GM12878 (cell line): Measurements from ENCODE around the gene TRIM17. TPM values are rescaled to one million over a fixed set of nuclear protein-coding genes. Genes with fewer than 3 reads are reported as not detected.

ENCODE experiments used
- ATAC-seq: fragments of 200-7000 bp; cut with Tn5 transposase; 3 replicates; pipeline ENCODE4 v1.9.1; 2020; ENCODE audit warnings: mild to moderate bottlenecking, moderate library complexity
- BruUV-seq: library from RNA; stranded (reverse); fragments of 400-500 nt; replicated peaks from 2 replicates; lab custom pipeline; 2021; lab: Mats Ljungman, UMichigan
- CTCF ChIA-PET: fragments of 300-600 bp; sonication (Branson Sonifier 250); formaldehyde crosslinking; extraction: SDS; loops from one replicate; lab custom pipeline; 2021; ENCODE audit warnings: inconsistent platforms; lab: Yijun Ruan, JAX
- POLR2A ChIA-PET: fragments of 350-600 bp; formaldehyde crosslinking; extraction: SDS; loops from one replicate; lab custom pipeline; 2021; ENCODE audit warnings: inconsistent platforms; lab: Charles Lee
- RAD21 ChIA-PET: fragments of 300-600 bp; sonication (Branson Sonifier 250); formaldehyde crosslinking; loops from one replicate; lab custom pipeline; 2023; ENCODE audit warnings: antibody characterized with exemption; ENCODE audit not compliant: unreplicated experiment; lab: Charles Lee
- SMC1A ChIA-PET: fragments of 300-600 bp; sonication (Branson Sonifier 250); formaldehyde crosslinking; loops from one replicate; lab custom pipeline; 2023; ENCODE audit not compliant: unreplicated experiment, uncharacterized antibody; lab: Charles Lee
- DNase-seq: peaks from one replicate; pipeline ENCODE4 v3.0.0-alpha.2; 2011; ENCODE audit warnings: low read depth, low spot score
- FAIRE-seq: peaks from 3 replicates; lab custom pipeline; 2011; peaks lifted over from hg19 to GRCh38; lab: Jason Lieb, UNC
- H2AFZ ChIP-seq: 2 replicates; pipeline ENCODE4 v1.6.0; 2011; ENCODE audit warnings: low read depth, low read length, control low read depth; ENCODE audit not compliant: control insufficient read depth
- H3K27ac ChIP-seq: 2 replicates; pipeline ENCODE4 v1.5.1; 2011; ENCODE audit warnings: control low read depth; ENCODE audit not compliant: control insufficient read depth, insufficient read depth
- H3K27me3 ChIP-seq, 2 experiments: replicated peaks in 1 of 2; 2 replicates each; pipeline versions ENCODE4 v1.6.0 to v1.6.1; 2011; ENCODE audit warnings: low read length in 1 of 2; ENCODE audit not compliant: control insufficient read depth in 2 of 2, insufficient read depth in 2 of 2
- H3K36me3 ChIP-seq, 2 experiments: 2 replicates each; pipeline ENCODE4 v1.5.1; 2011; ENCODE audit warnings: low read length in 1 of 2; ENCODE audit not compliant: control insufficient read depth in 2 of 2, insufficient read depth in 2 of 2
- H3K4me1 ChIP-seq: 2 replicates; pipeline ENCODE4 v1.6.1; 2011; ENCODE audit warnings: mild to moderate bottlenecking, low read length, moderate library complexity, mixed read lengths; ENCODE audit not compliant: control insufficient read depth, insufficient read depth
- H3K4me2 ChIP-seq: 2 replicates; pipeline ENCODE4 v1.6.0; 2011; ENCODE audit warnings: control low read depth; ENCODE audit not compliant: control insufficient read depth, insufficient read depth
- H3K4me3 ChIP-seq: fragments of 200-600 bp; sonication (generic); 2 replicates; pipeline ENCODE4 v1.5.1; 2016
- H3K79me2 ChIP-seq: 2 replicates; pipeline ENCODE4 v1.6.0; 2011; ENCODE audit warnings: low read length; ENCODE audit not compliant: control insufficient read depth, insufficient read depth
- H3K9ac ChIP-seq: 2 replicates; pipeline ENCODE4 v1.8.0; 2011; ENCODE audit warnings: low read length, control low read depth, mixed read lengths; ENCODE audit not compliant: control insufficient read depth, insufficient read depth
- H3K9me3 ChIP-seq: replicated peaks from 3 replicates; pipeline ENCODE4 v1.5.1; 2011; ENCODE audit warnings: mild to moderate bottlenecking, low read length; ENCODE audit not compliant: control insufficient read depth, insufficient read depth
- H4K20me1 ChIP-seq: 2 replicates; pipeline ENCODE4 v1.6.0; 2011; ENCODE audit not compliant: control insufficient read depth, insufficient read depth
- ATF3 ChIP-seq: IDR thresholded peaks from 2 replicates; pipeline ENCODE4 v1.6.1; 2011; ENCODE audit warnings: low read depth, mild to moderate bottlenecking, low read length, moderate library complexity, borderline replicate concordance; ENCODE audit errors: extremely low read depth
- BMI1 ChIP-seq: fragments of 450-650 bp; IDR thresholded peaks from 2 replicates; pipeline ENCODE4 v1.6.1; 2016; ENCODE audit warnings: mild to moderate bottlenecking, moderate library complexity, borderline replicate concordance
- CBX3 ChIP-seq: fragments of 200-600 bp; sonication (generic); IDR thresholded peaks from 2 replicates; pipeline ENCODE4 v1.6.1; 2016; ENCODE audit warnings: low read depth, borderline replicate concordance
- CREB1 ChIP-seq: IDR thresholded peaks from 2 replicates; pipeline ENCODE4 v1.6.1; 2012; ENCODE audit warnings: low read depth, mild to moderate bottlenecking, inconsistent platforms
- DPF2 ChIP-seq: fragments of 450-650 bp; IDR thresholded peaks from 2 replicates; pipeline ENCODE4 v1.6.1; 2017; ENCODE audit warnings: mild to moderate bottlenecking
- E2F8 ChIP-seq: fragments of 450-650 bp; IDR thresholded peaks from 2 replicates; pipeline ENCODE4 v1.6.1; 2018; ENCODE audit warnings: mild to moderate bottlenecking, low read depth, moderate library complexity; ENCODE audit not compliant: partially characterized antibody
- ETV6 ChIP-seq, 2 experiments: fragments of 450-650 bp in 1 of 2; IDR thresholded peaks in 1 of 2; conservative IDR thresholded peaks in 1 of 2; 2 replicates each; pipeline ENCODE4 v1.6.1; 2014; ENCODE audit warnings: antibody characterized with exemption in 1 of 2, borderline replicate concordance in 1 of 2, low read depth in 1 of 2, mild to moderate bottlenecking in 1 of 2, moderate library complexity in 1 of 2
- GATAD2B ChIP-seq: fragments of 450-650 bp; conservative IDR thresholded peaks from 2 replicates; pipeline ENCODE4 v1.6.1; 2017; ENCODE audit warnings: low read depth, mild to moderate bottlenecking, moderate library complexity
- JUND ChIP-seq: IDR thresholded peaks from 2 replicates; pipeline ENCODE4 v1.6.1; 2012; ENCODE audit warnings: low read depth, mild to moderate bottlenecking, low read length, improper control_type of control experiment, moderate library complexity
- NFXL1 ChIP-seq: fragments of 450-650 bp; IDR thresholded peaks from 2 replicates; pipeline ENCODE4 v1.6.1; 2017; ENCODE audit warnings: antibody characterized with exemption, mild to moderate bottlenecking, borderline replicate concordance
- PML ChIP-seq: IDR thresholded peaks from 2 replicates; pipeline ENCODE4 v1.6.1; 2012; ENCODE audit warnings: low read length, inconsistent platforms
- TCF7 ChIP-seq: IDR thresholded peaks from 2 replicates; pipeline ENCODE4 v1.6.1; 2014; ENCODE audit warnings: antibody characterized with exemption, borderline replicate concordance
- ZBTB33 ChIP-seq: fragments of 450-650 bp; IDR thresholded peaks from 2 replicates; pipeline ENCODE4 v1.6.1; 2017; ENCODE audit warnings: mild to moderate bottlenecking
- WGBS: methylation state at CpG from one replicate; pipeline ENCODE4 v1.1.6; 2016; ENCODE audit warnings: low lambda C conversion rate; ENCODE audit not compliant: insufficient replicate concordance, insufficient coverage; ENCODE audit errors: missing lambda C conversion rate; 5-methylcytosine and 5-hydroxymethylcytosine counted together
- in situ Hi-C: fragments of 300-500 bp; cut with MboI; formaldehyde crosslinking; loops from 9 replicates; pipeline ENCODE4 v1.14.3; 2018; ENCODE audit warnings: mixed read lengths
- intact Hi-C: fragments of 100-400 bp; cut with micrococcal nuclease; formaldehyde crosslinking; loops from one replicate; pipeline ENCODE4 v1.14.2; 2022; ENCODE audit not compliant: unreplicated experiment
- polyA plus RNA-seq, 11 experiments: library from polyadenylated mRNA; depleted of rRNA in 4 of 11; unstranded in 6 of 11; stranded (reverse) in 5 of 11; fragments of >200 nt; fragmentation: Nextera tagmentation in 4 of 11; fragmentation: Illumina TruSeq in 1 of 11; extraction: Ambion mirVana in 4 of 11; extraction: Trizol in 1 of 11; gene quantifications; 1 replicate in 1 of 11; 2 replicates in 10 of 11; pipeline versions ENCODE4 v1.2.1 to v1.2.3, GENCODE V29; 2011 to 2016; ENCODE audit warnings: inconsistent platforms in 2 of 11, missing spikeins in 2 of 11, low read depth in 1 of 11
- total RNA-seq, 4 experiments: library from RNA; depleted of rRNA in 3 of 4; stranded (reverse); fragments of >200 nt in 3 of 4; fragmentation: Illumina TruSeq in 1 of 4; extraction: Trizol in 1 of 4; gene quantifications; 2 replicates each; pipeline versions ENCODE4 v1.2.1 to v1.2.3, GENCODE V29; 2013 to 2021
- TF ChIP-seq, protein P1 (sequence below): fragments of 150-350 bp; IDR thresholded peaks from 2 replicates; pipeline ENCODE4 v1.6.1; 2016; ENCODE audit warnings: low read depth, low read length

The TRIM17 gene
- total and polyA plus RNA-seq, 10 of the 15 experiments (the other 5 are each of a cell fraction or from before 2014, with no cell fraction given): 0.16 to 0.32 TPM; not detected in 8

GRCh38 chr1:228457396-228458176, 40.9 kb upstream of the TRIM17 start:
- ChIA-PET RAD21 (no interaction called here), CTCF (interaction anchor here (1.2 kb wide), 1 partner anchor 57 kb away, joined by 3 read pairs; no protein-coding TSS in a partner anchor), POLR2A (interaction anchor here (1.3 kb wide), 1 partner anchor 8 kb away, joined by 3 read pairs; no protein-coding TSS in a partner anchor), SMC1A (no interaction called here)
- peak; percentile 89 for DNase-seq
- Histone ChIP-seq H3K79me2 (peaks cover 16% of the 10 kb centered on the region), H3K4me3 (peak overlapping the region; percentile 64), H3K9me3 (no peaks in the 10 kb centered on the region), H3K27ac (peak overlapping the region; percentile 66), H3K4me1 (no peaks in the 10 kb centered on the region), H3K36me3 (no peaks in the 10 kb centered on the region), H4K20me1 (no peaks in the 10 kb centered on the region), H2AFZ (peak overlapping the region; percentile 52), H3K9ac (peak overlapping the region; percentile 50), H3K27me3 (no peaks in the 10 kb centered on the region), H3K4me2 (peak overlapping the region; percentile 45)
- in situ Hi-C loops (no loop called here), intact Hi-C loops (loop anchor here (2.0 to 5.0 kb wide), 3 partner anchors 29 to 325 kb away; partner anchors contain the start of genes RNF187 and TRIM11)
- FAIRE-seq: peak; percentile 94
- BruUV-seq: TSS peak; percentile 98
- under 1% methylated on average over 74 of the region's 74 CpGs for WGBS
- peak; percentile 91 for ATAC-seq
- peak in 1 of 2 experiments; percentile 33; a peak in 1 of 4 replicates for TF ChIP-seq ETV6 (conservative IDR thresholded peaks at IDR 0.05 in 1 of 2, IDR thresholded peaks at IDR 0.05 in 1 of 2; ENCODE audit: borderline replicate concordance in 1 of 2, low read depth in 1 of 2)
- no peak for TF ChIP-seq ATF3
- peak; percentile 89 for TF ChIP-seq CREB1
- no peak for TF ChIP-seq E2F8
- TF ChIP-seq ZBTB33: no peak
- TF ChIP-seq, protein P1, sequence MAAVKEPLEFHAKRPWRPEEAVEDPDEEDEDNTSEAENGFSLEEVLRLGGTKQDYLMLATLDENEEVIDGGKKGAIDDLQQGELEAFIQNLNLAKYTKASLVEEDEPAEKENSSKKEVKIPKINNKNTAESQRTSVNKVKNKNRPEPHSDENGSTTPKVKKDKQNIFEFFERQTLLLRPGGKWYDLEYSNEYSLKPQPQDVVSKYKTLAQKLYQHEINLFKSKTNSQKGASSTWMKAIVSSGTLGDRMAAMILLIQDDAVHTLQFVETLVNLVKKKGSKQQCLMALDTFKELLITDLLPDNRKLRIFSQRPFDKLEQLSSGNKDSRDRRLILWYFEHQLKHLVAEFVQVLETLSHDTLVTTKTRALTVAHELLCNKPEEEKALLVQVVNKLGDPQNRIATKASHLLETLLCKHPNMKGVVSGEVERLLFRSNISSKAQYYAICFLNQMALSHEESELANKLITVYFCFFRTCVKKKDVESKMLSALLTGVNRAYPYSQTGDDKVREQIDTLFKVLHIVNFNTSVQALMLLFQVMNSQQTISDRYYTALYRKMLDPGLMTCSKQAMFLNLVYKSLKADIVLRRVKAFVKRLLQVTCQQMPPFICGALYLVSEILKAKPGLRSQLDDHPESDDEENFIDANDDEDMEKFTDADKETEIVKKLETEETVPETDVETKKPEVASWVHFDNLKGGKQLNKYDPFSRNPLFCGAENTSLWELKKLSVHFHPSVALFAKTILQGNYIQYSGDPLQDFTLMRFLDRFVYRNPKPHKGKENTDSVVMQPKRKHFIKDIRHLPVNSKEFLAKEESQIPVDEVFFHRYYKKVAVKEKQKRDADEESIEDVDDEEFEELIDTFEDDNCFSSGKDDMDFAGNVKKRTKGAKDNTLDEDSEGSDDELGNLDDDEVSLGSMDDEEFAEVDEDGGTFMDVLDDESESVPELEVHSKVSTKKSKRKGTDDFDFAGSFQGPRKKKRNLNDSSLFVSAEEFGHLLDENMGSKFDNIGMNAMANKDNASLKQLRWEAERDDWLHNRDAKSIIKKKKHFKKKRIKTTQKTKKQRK: no peak
- peak; percentile 36; the same call in 1 of the 2 replicates for TF ChIP-seq GATAD2B
- TF ChIP-seq BMI1: no peak
- TF ChIP-seq TCF7: no peak
- TF ChIP-seq JUND: no peak
- TF ChIP-seq PML: peak; percentile 87
- TF ChIP-seq CBX3: no peak
- 0 out of 2 replicates have a peak, but pooled peaks have one; percentile 17 for TF ChIP-seq DPF2
- TF ChIP-seq NFXL1: no peak
